Measurements from ENCODE around the gene TCEAL1.

GRCh38 chrX:103584596-103584995, 44.2 kb upstream of the TCEAL1 start:
- TF ChIP-seq BCLAF1 (IDR thresholded peaks at IDR 0.05) = no peak
- no peak for TF ChIP-seq ZNF296 (CRISPR knock-in tag; conservative IDR thresholded peaks at IDR 0.05)
- TF ChIP-seq HINFP (CRISPR knock-in tag; IDR thresholded peaks at IDR 0.05; ENCODE audit: low read depth) = no peak
